Activated CD8-positive, alpha-beta memory T cell treated with anti-CD3 and anti-CD28 coated beads for 48 hours (primary cell): ENCODE results near the gene POP4.
A peak's percentile ranks its signal among the peaks of the same experiment; 100 is the strongest.

Source experiments
- DNase-seq, 3 experiments: peaks; one replicate each; pipeline ENCODE4 v3.0.0-alpha.2; 2020; ENCODE audit warnings: low read depth in 2 of 3, low spot score in 2 of 3

The POP4 gene

DNA sequence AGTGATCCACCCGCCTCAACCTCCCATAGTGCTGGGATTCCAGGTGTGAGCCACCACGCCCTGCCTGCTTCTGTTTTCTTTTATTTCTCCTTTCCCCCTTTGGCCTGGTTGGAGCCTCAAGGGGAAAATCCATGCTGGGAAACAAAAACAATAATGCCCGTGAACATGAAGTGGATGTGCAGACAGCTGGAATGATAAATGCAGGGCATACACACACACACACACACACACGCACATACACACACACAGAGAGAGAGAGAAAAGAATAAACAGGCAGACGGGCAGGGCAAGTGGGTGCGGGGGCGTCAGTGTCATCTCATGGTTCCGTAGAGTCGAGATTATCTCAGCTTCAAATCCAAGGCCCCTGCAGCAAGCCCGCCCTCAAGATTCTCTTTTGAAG, 54.8 kb downstream of the POP4 start:
- no peak for DNase-seq

DNA sequence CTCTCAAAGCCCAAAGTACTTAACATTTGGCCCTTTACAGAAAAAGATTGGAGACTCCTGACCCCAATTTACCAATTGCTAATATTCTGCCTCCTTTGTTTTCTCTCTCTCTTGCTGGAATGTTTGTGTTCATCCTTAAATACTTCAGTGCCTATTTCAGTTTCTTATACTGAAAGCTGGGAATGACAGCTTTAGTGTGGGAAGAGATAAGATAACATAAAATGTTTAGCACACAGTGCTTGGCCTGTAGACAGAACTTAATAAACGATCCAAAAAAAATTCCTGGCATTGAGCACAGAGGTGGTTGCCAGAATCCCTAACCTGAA, 56.2 kb downstream of the POP4 start:
- no peak for DNase-seq

DNA sequence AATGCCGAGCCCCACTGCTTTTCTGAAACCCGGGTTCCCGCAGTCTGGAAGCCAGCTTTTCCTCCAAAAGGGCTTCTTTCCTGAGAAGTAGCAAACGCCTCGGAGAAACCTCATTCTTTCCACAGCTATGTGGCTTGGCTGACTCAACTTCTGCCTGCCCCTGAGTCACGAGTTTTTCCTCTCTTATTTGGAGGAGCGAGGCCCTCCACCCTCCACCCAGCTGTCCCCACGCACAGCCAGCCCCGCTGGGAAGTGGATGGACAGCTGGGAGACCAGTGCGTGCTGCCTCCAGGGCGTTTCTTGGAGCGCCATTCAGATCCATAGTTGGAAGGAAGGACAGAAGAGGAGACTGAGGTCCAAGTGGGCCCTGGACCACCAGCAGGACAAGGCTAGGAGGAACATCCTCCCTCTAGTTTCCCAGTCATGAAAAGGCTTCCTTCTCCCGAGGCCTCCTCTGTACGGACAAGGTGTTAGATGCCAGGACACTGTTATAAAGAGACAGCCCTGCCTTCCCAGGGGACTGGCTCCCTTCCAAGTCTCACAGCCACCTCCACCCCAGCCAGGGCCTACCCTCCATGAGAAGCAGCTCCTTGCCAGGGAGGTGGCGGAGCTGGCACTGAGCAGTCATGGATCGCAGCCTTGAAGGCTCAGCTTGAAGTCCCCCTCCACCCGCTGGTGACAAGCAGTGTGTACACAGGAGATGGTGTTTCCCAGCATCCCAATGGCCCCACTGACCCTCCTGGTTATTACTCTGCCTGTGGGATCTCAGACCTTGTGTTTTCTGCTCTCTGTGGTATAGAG, 56.7 kb downstream of the POP4 start:
- no peak for DNase-seq

DNA sequence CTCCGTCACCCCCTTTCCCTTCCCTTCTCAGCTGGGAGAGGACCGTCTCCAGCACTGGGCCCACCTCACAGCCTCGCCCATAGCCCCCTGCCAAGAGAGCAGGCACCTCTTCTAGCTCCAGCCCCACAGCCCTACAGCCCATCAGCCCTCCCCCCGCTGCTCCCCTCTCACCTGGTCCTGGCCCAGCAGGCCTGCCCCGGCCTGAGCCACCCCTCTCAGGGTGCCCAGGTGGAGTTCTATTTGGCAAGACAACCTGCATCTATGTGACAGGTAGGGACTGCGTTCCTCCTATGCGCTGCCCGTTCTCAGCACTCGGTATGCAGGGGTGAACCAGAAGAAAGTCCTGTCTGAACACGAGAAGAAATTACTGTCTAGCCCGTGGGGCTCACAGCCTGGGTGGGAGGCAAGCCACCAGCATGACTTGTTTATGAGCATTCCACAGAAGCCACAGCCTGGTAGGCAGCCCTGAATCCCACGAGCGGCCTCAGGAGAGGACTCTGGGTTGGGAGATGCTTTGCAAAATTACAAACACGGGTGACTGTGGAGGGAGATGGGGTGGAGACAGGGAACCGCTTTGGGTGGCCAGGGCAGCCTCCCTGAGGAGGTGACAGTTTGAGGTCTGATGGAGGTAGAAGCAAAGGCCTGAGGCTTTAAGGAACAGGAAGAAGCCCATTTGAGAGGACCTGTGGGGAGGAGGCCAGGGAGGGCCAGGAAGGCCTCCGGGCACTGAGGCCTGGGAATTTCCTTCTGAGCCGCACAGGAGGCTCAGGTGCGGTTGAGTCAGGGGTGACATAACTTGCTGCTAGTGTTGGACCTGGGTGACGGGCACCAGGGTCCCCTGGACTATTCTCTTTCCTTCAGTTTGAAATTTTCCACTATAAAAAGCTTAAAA, 58.0 kb downstream of the POP4 start:
- DNase-seq, result no peak

DNA sequence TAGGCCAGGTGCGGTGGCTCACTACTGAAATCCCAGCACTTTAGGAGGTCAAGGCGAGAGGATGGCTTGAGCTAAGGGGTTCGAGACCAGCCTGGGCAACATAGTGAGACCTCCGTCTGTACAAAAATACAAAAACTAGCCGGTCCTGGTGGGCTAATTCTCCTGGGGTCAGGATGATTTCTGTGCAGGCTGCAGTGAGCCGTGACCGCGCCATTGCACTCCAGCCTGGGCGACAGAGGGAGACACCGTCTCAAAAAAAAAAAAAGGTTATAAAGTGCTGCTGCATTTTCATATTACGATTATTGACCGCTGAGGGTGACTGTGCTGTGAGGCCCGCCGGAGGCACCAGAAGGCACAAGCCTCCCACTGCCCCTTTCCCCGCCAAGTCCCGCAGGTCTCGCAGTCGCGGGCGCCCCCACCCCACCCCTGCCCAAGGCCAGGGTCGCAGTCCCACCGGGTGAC, 58.7 kb downstream of the POP4 start:
- no peak for DNase-seq

DNA sequence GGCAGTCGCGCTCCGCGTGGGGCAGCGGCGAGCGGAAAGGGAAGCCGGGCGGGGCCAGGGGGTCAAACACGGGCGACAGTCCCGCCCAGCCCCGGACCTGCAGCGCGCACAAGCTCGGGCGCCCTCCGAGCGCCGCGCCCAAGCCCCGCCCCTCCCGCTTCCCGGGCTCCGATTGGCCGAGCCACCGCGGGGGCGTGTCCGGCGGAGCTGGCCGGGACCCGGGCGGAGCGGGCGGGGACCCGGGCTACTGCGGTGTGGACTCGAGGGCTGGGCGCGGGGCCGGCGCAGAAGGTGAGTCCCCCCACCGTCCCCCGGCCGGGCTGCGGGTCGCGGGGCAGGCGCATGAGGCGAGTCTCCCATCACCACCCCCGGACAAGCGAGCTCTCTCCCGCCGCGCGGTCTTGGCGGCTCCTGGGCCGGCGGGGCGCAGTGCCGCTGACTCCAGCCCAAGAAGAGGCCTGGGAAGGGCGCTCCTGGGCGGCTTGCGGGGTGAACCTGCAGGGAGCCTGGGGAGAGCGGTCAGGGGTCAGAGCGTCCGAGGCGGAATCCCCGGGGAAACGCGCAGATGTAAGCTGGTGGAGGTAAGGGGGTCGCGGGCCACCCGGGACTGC, 59.2 kb downstream of the POP4 start, which contains the start of gene PLEKHF1:
TSS of gene PLEKHF1 (plus strand) at position 247 of the 611 bp plus-strand sequence. CDS start 8,379 bp downstream, outside the sequence.
- peak; percentile 76 to 81 (median 79) for DNase-seq

DNA sequence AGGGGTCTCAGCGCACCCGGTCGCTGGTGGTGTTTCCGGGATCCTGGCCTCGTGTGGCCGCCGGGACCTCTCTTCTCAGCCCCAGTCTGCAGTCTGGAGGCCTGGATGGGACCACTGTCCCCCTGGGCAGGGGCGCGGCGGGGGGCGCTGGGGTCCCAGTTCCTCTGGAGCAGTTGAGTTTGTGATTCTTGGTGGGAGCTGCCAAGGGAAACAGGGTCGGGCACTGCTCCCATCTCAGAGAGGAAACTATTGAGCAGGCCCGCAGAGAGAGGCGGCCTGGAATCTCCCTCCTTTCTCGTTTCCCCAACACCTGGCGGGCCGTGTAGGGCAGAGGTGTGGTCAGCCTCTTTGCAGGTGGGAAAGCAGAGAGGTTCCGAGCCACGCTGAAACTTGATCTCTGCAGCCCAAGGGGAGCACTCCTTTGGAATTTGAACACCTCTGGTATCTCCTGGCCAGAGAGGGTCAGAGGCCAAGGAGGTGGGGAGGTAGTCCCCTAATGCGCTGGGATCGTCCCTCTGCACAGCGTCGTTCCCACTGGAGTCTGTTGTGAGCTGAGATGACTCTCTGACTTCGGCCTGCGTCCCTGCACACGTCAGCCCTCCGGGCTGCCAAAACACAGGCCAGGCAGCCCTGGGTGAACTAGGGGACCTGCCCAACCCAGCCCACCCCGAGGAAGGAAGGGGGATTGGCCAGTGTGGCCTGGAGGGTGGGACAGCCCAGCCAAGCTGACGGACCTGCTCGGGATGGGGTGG, 59.9 kb downstream of the POP4 start:
- DNase-seq, result no peak
